Activated naive CD4-positive, alpha-beta T cell treated with anti-CD3 and anti-CD28 coated beads, Interleukin-2, amount 50 U/mL, for 16 hours (primary cell): Measurements from ENCODE around the gene SENP3.

Experiments
- DNase-seq: peaks from one replicate; pipeline ENCODE4 v3.0.0-alpha.2; 2020

SENP3 gene

GRCh38 chr17:7561589-7562207, at the start of gene SENP3:
TSS of gene SENP3 (plus strand) at chr17:7561919. CDS start at chr17:7563077, 1,158 bp downstream.
- peak; percentile 92 for DNase-seq

- DNase-seq, result no peak
Measured at GRCh38 chr17:7512105-7512504, 49.6 kb upstream of the SENP3 start.

GRCh38 chr17:7512824-7513540, 48.7 kb upstream of the SENP3 start:
- DNase-seq, result no peak

GRCh38 chr17:7513850-7514419, 47.8 kb upstream of the SENP3 start:
- no peak for DNase-seq

- no peak for DNase-seq
Measured at GRCh38 chr17:7515911-7516610, 45.7 kb upstream of the SENP3 start.

- DNase-seq, result peak; percentile 48
Measured at GRCh38 chr17:7523033-7523432, 38.7 kb upstream of the SENP3 start.

GRCh38 chr17:7528842-7529241, 32.9 kb upstream of the SENP3 start:
- no peak for DNase-seq

- DNase-seq, result no peak
Measured at GRCh38 chr17:7530023-7530900, 31.5 kb upstream of the SENP3 start.

GRCh38 chr17:7538050-7538449, 23.7 kb upstream of the SENP3 start:
- DNase-seq, result no peak

GRCh38 chr17:7538891-7539545, 22.7 kb upstream of the SENP3 start:
- DNase-seq, result no peak

- DNase-seq, result no peak
Measured at GRCh38 chr17:7541074-7541621, 20.6 kb upstream of the SENP3 start.

- DNase-seq, result no peak
Measured at GRCh38 chr17:7544911-7545310, 16.8 kb upstream of the SENP3 start.

GRCh38 chr17:7548585-7549400, 12.9 kb upstream of the SENP3 start, which contains the start of gene TNFSF12:
TSS of gene TNFSF12 (plus strand) at chr17:7549058. CDS start at chr17:7549154, 96 bp downstream.
- peak; percentile 49 for DNase-seq

GRCh38 chr17:7549401-7550055, 12.2 kb upstream of the SENP3 start:
- peak; percentile 50 for DNase-seq

- DNase-seq, result no peak
Measured at GRCh38 chr17:7550344-7550743, 11.4 kb upstream of the SENP3 start.

- DNase-seq, result no peak
Measured at GRCh38 chr17:7551396-7551795, 10.3 kb upstream of the SENP3 start.

GRCh38 chr17:7552621-7553051, 9.1 kb upstream of the SENP3 start:
- DNase-seq, result no peak

- no peak for DNase-seq
Measured at GRCh38 chr17:7553356-7553755, 8.4 kb upstream of the SENP3 start.

- no peak for DNase-seq
Measured at GRCh38 chr17:7555320-7555948, 6.3 kb upstream of the SENP3 start.

GRCh38 chr17:7556627-7557026, 5.1 kb upstream of the SENP3 start:
- DNase-seq, result no peak
